GM19372 (cell line): ENCODE measurements around the gene LRRK2.
"Not testable (repeated sequence)": the region's sequence is repeated elsewhere in the genome, so short reads cannot be mapped to it uniquely, and the experiment has no call there.

Experiments used
- ATAC-seq: cut with Tn5 transposase; IDR thresholded peaks from one replicate; pipeline ENCODE4 v1.9.1; 2021; ENCODE audit warnings: mild to moderate bottlenecking, low read depth, moderate library complexity; ENCODE audit not compliant: unreplicated experiment

The LRRK2 gene

GRCh38 chr12:40211186-40211585 is 13.6 kb upstream of the LRRK2 start:
- not testable (repeated sequence) for ATAC-seq

GRCh38 chr12:40212566-40212965 is 12.2 kb upstream of the LRRK2 start:
- no peak for ATAC-seq

GRCh38 chr12:40215982-40216381 is 8.8 kb upstream of the LRRK2 start:
- no peak for ATAC-seq

GRCh38 chr12:40216516-40217288 is 8.1 kb upstream of the LRRK2 start:
- ATAC-seq: no peak

GRCh38 chr12:40219760-40220159 is 5.0 kb upstream of the LRRK2 start:
- ATAC-seq: no peak

- ATAC-seq: no peak
These were observed 2.5 kb upstream of the LRRK2 start for GRCh38 chr12:40222247-40222646.

GRCh38 chr12:40223646-40224045 is 1.2 kb upstream of the LRRK2 start:
- ATAC-seq: no peak

- no peak for ATAC-seq
These were observed 663 bp downstream of the LRRK2 start for GRCh38 chr12:40225337-40225983.

GRCh38 chr12:40225984-40226602 is 1.3 kb downstream of the LRRK2 start:
- peak; percentile 57 for ATAC-seq

GRCh38 chr12:40226705-40227104 is 1.9 kb downstream of the LRRK2 start:
- no peak for ATAC-seq

- no peak for ATAC-seq
These were observed 2.6 kb downstream of the LRRK2 start for GRCh38 chr12:40227447-40227846.

GRCh38 chr12:40228727-40229126 is 3.9 kb downstream of the LRRK2 start:
- ATAC-seq: no peak

- ATAC-seq: no peak
These were observed 5.2 kb downstream of the LRRK2 start for GRCh38 chr12:40229690-40230651.

- ATAC-seq: peak; percentile 66
These were observed 7.8 kb downstream of the LRRK2 start for GRCh38 chr12:40232602-40233001.

GRCh38 chr12:40233741-40234367 is 9.1 kb downstream of the LRRK2 start:
- ATAC-seq: no peak

GRCh38 chr12:40236357-40236850 is 11.6 kb downstream of the LRRK2 start:
- no peak for ATAC-seq

GRCh38 chr12:40238266-40238902 is 13.6 kb downstream of the LRRK2 start:
- ATAC-seq: no peak

GRCh38 chr12:40238979-40239378 is 14.2 kb downstream of the LRRK2 start:
- no peak for ATAC-seq

GRCh38 chr12:40240779-40241178 is 16.0 kb downstream of the LRRK2 start:
- no peak for ATAC-seq
